ENCODE results near the gene ILF3. TPM values are rescaled to one million over a fixed set of nuclear protein-coding genes. Genes with fewer than 3 reads are reported as not detected.
"Not testable (repeated sequence)": the region's sequence is repeated elsewhere in the genome, so short reads cannot be mapped to it uniquely, and the experiment has no call there.

The ILF3 gene
- total and polyA plus RNA-seq, 10 donors: 82.9 to 264 (median 160) TPM

- TF ChIP-seq CTCF (IDR thresholded peaks at IDR 0.05 in 8 of 11, conservative IDR thresholded peaks at IDR 0.05 in 3 of 11) (no peak), POLR2AphosphoS5 (IDR thresholded peaks at IDR 0.05) (no peak), POLR2A (IDR thresholded peaks at IDR 0.05) (no peak)
- DNase-seq: no peak
- Histone ChIP-seq H3K36me3 (peaks cover 0 to 75% (median 39%) of the 10 kb centered on the region in 6 donors), H3K27me3 (replicated peaks in 1 of 7) (no peaks in the 10 kb centered on the region), H3K4me1 (peaks cover 16 to 89% (median 66%) of the 10 kb centered on the region in 6 donors), H3K9me3 (no peaks in the 10 kb centered on the region), H3K4me3 (no peak overlapping the region), H3K27ac (no peak overlapping the region)
- intact Hi-C loops (cut with DNase I; ENCODE audit: low total_unique reads): no loop called here
- 84 to 96% (median 84%) methylated on average over 6 of the region's 6 CpGs for WGBS, 5 donors
Observed at GRCh38 chr19:10669246-10669645, 15.1 kb downstream of the ILF3 start.

- TF ChIP-seq POLR2A (IDR thresholded peaks at IDR 0.05): no peak
- TF ChIP-seq POLR2AphosphoS5 (IDR thresholded peaks at IDR 0.05): no peak
- no peak for TF ChIP-seq CTCF (IDR thresholded peaks at IDR 0.05 in 8 of 11, conservative IDR thresholded peaks at IDR 0.05 in 3 of 11)
- peaks cover 16 to 79% (median 57%) of the 10 kb centered on the region in 6 donors for H3K4me1 ChIP-seq
- peaks cover 0 to 84% (median 39%) of the 10 kb centered on the region in 6 donors for H3K36me3 ChIP-seq
- 79 to 100% (median 89%) methylated on average over 1 of the region's 1 CpG for WGBS, 5 donors
- intact Hi-C loops (cut with DNase I; ENCODE audit: low total_unique reads): no loop called here
- no peak overlapping the region for H3K4me3 ChIP-seq
- H3K27ac ChIP-seq: no peak overlapping the region
- no peaks in the 10 kb centered on the region for H3K9me3 ChIP-seq
- no peak for DNase-seq
- no peaks in the 10 kb centered on the region for H3K27me3 ChIP-seq (replicated peaks in 1 of 7)
Observed at GRCh38 chr19:10670182-10670581, 16.0 kb downstream of the ILF3 start.

GRCh38 chr19:10670876-10671804, 17.0 kb downstream of the ILF3 start:
- no peaks in the 10 kb centered on the region for H3K27me3 ChIP-seq (replicated peaks in 1 of 7)
- 83 to 91% (median 89%) methylated on average over 23 to 24 of the region's 24 CpGs for WGBS, 5 donors
- TF ChIP-seq POLR2A (IDR thresholded peaks at IDR 0.05) (no peak), POLR2AphosphoS5 (IDR thresholded peaks at IDR 0.05) (peak in 2 of 3 donors; percentile 22 to 50), CTCF (IDR thresholded peaks at IDR 0.05 in 8 of 11, conservative IDR thresholded peaks at IDR 0.05 in 3 of 11) (no peak)
- H3K4me1 ChIP-seq: peaks cover 10 to 70% (median 51%) of the 10 kb centered on the region in 6 donors
- H3K36me3 ChIP-seq: peaks cover 0 to 89% (median 47%) of the 10 kb centered on the region in 6 donors
- no peak overlapping the region for H3K27ac ChIP-seq
- H3K4me3 ChIP-seq: no peak overlapping the region
- DNase-seq: no peak
- intact Hi-C loops (cut with DNase I; ENCODE audit: low total_unique reads): no loop called here
- H3K9me3 ChIP-seq: no peaks in the 10 kb centered on the region

GRCh38 chr19:10671922-10672321, 17.8 kb downstream of the ILF3 start:
- Histone ChIP-seq H3K36me3 (peaks cover 0 to 89% (median 50%) of the 10 kb centered on the region in 6 donors), H3K4me1 (peaks cover 7 to 62% (median 43%) of the 10 kb centered on the region in 6 donors)
- H3K27me3 ChIP-seq (replicated peaks in 1 of 7); H3K4me3 ChIP-seq; DNase-seq; intact Hi-C loops (cut with DNase I; ENCODE audit: low total_unique reads); H3K9me3 ChIP-seq; H3K27ac ChIP-seq: not testable (repeated sequence)
- WGBS, 5 donors: 93 to 98% (median 93%) methylated on average over 3 of the region's 3 CpGs

GRCh38 chr19:10675214-10675613, 21.1 kb downstream of the ILF3 start:
- DNase-seq; H3K4me3 ChIP-seq; H3K9me3 ChIP-seq; H3K27ac ChIP-seq; intact Hi-C loops (cut with DNase I; ENCODE audit: low total_unique reads); H3K27me3 ChIP-seq (replicated peaks in 1 of 7): not testable (repeated sequence)
- Histone ChIP-seq H3K4me1 (peaks cover 0 to 29% (median 11%) of the 10 kb centered on the region in 6 donors), H3K36me3 (peaks cover 4 to 100% (median 80%) of the 10 kb centered on the region in 6 donors)
- WGBS, 5 donors: 84 to 88% (median 84%) methylated on average over 8 of the region's 8 CpGs
